Activated naive CD8-positive, alpha-beta T cell treated with anti-CD3 and anti-CD28 coated beads, Interleukin-2, amount 10 ng/mL, durations not matched to agents 7 days and 5 days (primary cell): ENCODE results near the gene CHKB. TPM values are rescaled to one million over a fixed set of nuclear protein-coding genes. Genes with fewer than 3 reads are reported as not detected.

ENCODE experiments used
- ATAC-seq: fragments of 150-1000 bp; cut with Tn5 transposase; one replicate; pipeline ENCODE4 v1.10.0; 2021; ENCODE audit warnings: low read depth, moderate library complexity
- POLR2A ChIA-PET: fragments of 350-600 bp; sonication (Branson Sonifier 250); formaldehyde crosslinking; loops from one replicate; lab custom pipeline; 2021; ENCODE audit warnings: antibody characterized with exemption; lab: Charles Lee
- DNase-seq: peaks from one replicate; pipeline ENCODE4 v3.0.0; 2021
- H3K27ac Mint-ChIP-seq: one replicate; pipeline ENCODE4 v1.8.0; 2022; ENCODE audit warnings: mild to moderate bottlenecking, mixed read lengths
- H3K27me3 Mint-ChIP-seq: one replicate; pipeline ENCODE4 v1.8.0; 2022; ENCODE audit warnings: mild to moderate bottlenecking, moderate library complexity, mixed read lengths
- H3K36me3 Mint-ChIP-seq: one replicate; pipeline ENCODE4 v1.8.0; 2021; ENCODE audit warnings: mild to moderate bottlenecking, mixed read lengths
- H3K4me1 Mint-ChIP-seq: one replicate; pipeline ENCODE4 v1.8.0; 2021; ENCODE audit warnings: mixed read lengths
- H3K4me3 Mint-ChIP-seq: one replicate; pipeline ENCODE4 v1.8.0; 2022; ENCODE audit warnings: mild to moderate bottlenecking, moderate library complexity, mixed read lengths
- H3K9me3 Mint-ChIP-seq: one replicate; pipeline ENCODE4 v1.8.0; 2021; ENCODE audit warnings: mixed read lengths
- total RNA-seq, 2 experiments: library from RNA; stranded (reverse); gene quantifications; one replicate each; pipeline ENCODE4 v1.2.3, GENCODE V29; 2021

CHKB gene
- total RNA-seq, 2 experiments from 2014 or later = 132 to 137 TPM

- POLR2A ChIA-PET = interaction anchor here (0.9 to 9.8 kb wide), 13 partner anchors 16 to 288 kb away, joined by 3 to 93 read pairs (median 8); partner anchors contain the start of genes ARSA, KLHDC7B, LMF2 and NCAPH2
- Mint-ChIP-seq H3K9me3 (no peaks in the 10 kb centered on the region), H3K27ac (peak overlapping the region; percentile 96), H3K27me3 (no peaks in the 10 kb centered on the region), H3K4me1 (peaks cover 25% of the 10 kb centered on the region), H3K36me3 (peaks cover 11% of the 10 kb centered on the region), H3K4me3 (peak overlapping the region; percentile 99)
- DNase-seq (no peak), ATAC-seq (peak; percentile 0)
Observed at GRCh38 chr22:50581950-50582492, 628 bp downstream of the CHKB start.

- Mint-ChIP-seq H3K36me3 (peaks cover 16% of the 10 kb centered on the region), H3K27ac (peak overlapping the region; percentile 83), H3K27me3 (no peaks in the 10 kb centered on the region), H3K9me3 (no peaks in the 10 kb centered on the region), H3K4me3 (peak overlapping the region; percentile 99), H3K4me1 (peaks cover 25% of the 10 kb centered on the region)
- ATAC-seq (no peak), DNase-seq (no peak)
- POLR2A ChIA-PET = interaction anchor here (0.6 to 9.8 kb wide), 9 partner anchors 15 to 73 kb away, joined by 3 to 93 read pairs (median 11); partner anchors contain the start of genes KLHDC7B, LMF2, NCAPH2 and SCO2
Observed at GRCh38 chr22:50581031-50581949, 1.4 kb downstream of the CHKB start.

- ATAC-seq (no peak), DNase-seq (no peak)
- peak overlapping the region; percentile 67 for H3K27ac Mint-ChIP-seq
- no peak overlapping the region for H3K4me3 Mint-ChIP-seq
- peaks cover 25% of the 10 kb centered on the region for H3K4me1 Mint-ChIP-seq
- POLR2A ChIA-PET = interaction anchor here (3.7 to 9.8 kb wide), 2 partner anchors 52 to 72 kb away, joined by 14 to 93 read pairs; partner anchors contain the start of genes LMF2, NCAPH2, SCO2 and TYMP
- H3K27me3 Mint-ChIP-seq = no peaks in the 10 kb centered on the region
- H3K9me3 Mint-ChIP-seq = no peaks in the 10 kb centered on the region
- peaks cover 20% of the 10 kb centered on the region for H3K36me3 Mint-ChIP-seq
Observed at GRCh38 chr22:50579752-50580151, 2.9 kb downstream of the CHKB start.

GRCh38 chr22:50578776-50579310 lies 3.8 kb downstream of the CHKB start:
- no peak overlapping the region for H3K27ac Mint-ChIP-seq
- DNase-seq (no peak), ATAC-seq (no peak)
- H3K9me3 Mint-ChIP-seq = no peaks in the 10 kb centered on the region
- H3K4me3 Mint-ChIP-seq = no peak overlapping the region
- no peaks in the 10 kb centered on the region for H3K27me3 Mint-ChIP-seq
- POLR2A ChIA-PET = interaction anchor here (1.0 to 9.8 kb wide), 4 partner anchors 15 to 52 kb away, joined by 4 to 93 read pairs (median 6); partner anchors contain the start of genes SCO2 and TYMP
- H3K36me3 Mint-ChIP-seq = peaks cover 20% of the 10 kb centered on the region
- peaks cover 24% of the 10 kb centered on the region for H3K4me1 Mint-ChIP-seq

- no peak for ATAC-seq
Observed at GRCh38 chr22:50577987-50578775, 4.5 kb downstream of the CHKB start, which contains the start of gene CPT1B. Gene CPT1B, minus strand, starts transcription at chr22:50578427. Its CDS starts 512 bp downstream, at chr22:50577915.

GRCh38 chr22:50577697-50577986 lies 5.0 kb downstream of the CHKB start:
- peak overlapping the region; percentile 80 for H3K27ac Mint-ChIP-seq
- ATAC-seq = no peak

More at GRCh38 chr22:50577987-50578775, 4.5 kb downstream of the CHKB start, which contains the start of gene CPT1B:
- peaks cover 18% of the 10 kb centered on the region for H3K4me1 Mint-ChIP-seq
- peaks cover 18% of the 10 kb centered on the region for H3K36me3 Mint-ChIP-seq
- H3K9me3 Mint-ChIP-seq = no peaks in the 10 kb centered on the region
- no peaks in the 10 kb centered on the region for H3K27me3 Mint-ChIP-seq
- no peak for DNase-seq
- peak within 1 kb of the TSS; percentile 58 for H3K4me3 Mint-ChIP-seq
- POLR2A ChIA-PET = interaction anchor here (0.6 to 9.8 kb wide), 10 partner anchors 12 to 209 kb away, joined by 4 to 93 read pairs (median 5); partner anchors contain the start of genes SCO2, SYCE3 and TYMP
- peak within 1 kb of the TSS; percentile 80 for H3K27ac Mint-ChIP-seq

GRCh38 chr22:50576806-50577696 lies 5.6 kb downstream of the CHKB start:
- H3K36me3 Mint-ChIP-seq = peaks cover 27% of the 10 kb centered on the region
- H3K27me3 Mint-ChIP-seq = no peaks in the 10 kb centered on the region
- POLR2A ChIA-PET = interaction anchor here (0.6 to 9.8 kb wide), 10 partner anchors 11 to 208 kb away, joined by 3 to 93 read pairs (median 5); partner anchors contain the start of genes SCO2, SYCE3 and TYMP
- H3K27ac Mint-ChIP-seq = peak overlapping the region; percentile 80
- H3K4me1 Mint-ChIP-seq = peaks cover 18% of the 10 kb centered on the region
- peak overlapping the region; percentile 58 for H3K4me3 Mint-ChIP-seq
- DNase-seq (no peak), ATAC-seq (no peak)
- H3K9me3 Mint-ChIP-seq = no peaks in the 10 kb centered on the region

More at GRCh38 chr22:50577697-50577986, 5.0 kb downstream of the CHKB start:
- H3K36me3 Mint-ChIP-seq = peaks cover 21% of the 10 kb centered on the region
- H3K27me3 Mint-ChIP-seq = no peaks in the 10 kb centered on the region
- no peaks in the 10 kb centered on the region for H3K9me3 Mint-ChIP-seq
- peaks cover 18% of the 10 kb centered on the region for H3K4me1 Mint-ChIP-seq
- H3K4me3 Mint-ChIP-seq = peak overlapping the region; percentile 58
- DNase-seq = no peak
- POLR2A ChIA-PET = interaction anchor here (0.6 to 9.8 kb wide), 11 partner anchors 11 to 208 kb away, joined by 3 to 93 read pairs (median 5); partner anchors contain the start of genes SCO2, SYCE3 and TYMP

- Mint-ChIP-seq H3K36me3 (peaks cover 27% of the 10 kb centered on the region), H3K4me3 (no peak overlapping the region), H3K27ac (no peak overlapping the region), H3K4me1 (peaks cover 14% of the 10 kb centered on the region), H3K27me3 (no peaks in the 10 kb centered on the region), H3K9me3 (no peaks in the 10 kb centered on the region)
- ATAC-seq (no peak), DNase-seq (no peak)
- POLR2A ChIA-PET = interaction anchor here (1.0 to 9.8 kb wide), 6 partner anchors 13 to 68 kb away, joined by 3 to 93 read pairs (median 5); partner anchors contain the start of genes LMF2, NCAPH2, SCO2 and SYCE3
Observed at GRCh38 chr22:50576070-50576469, 6.6 kb downstream of the CHKB start.

- no peaks in the 10 kb centered on the region for H3K9me3 Mint-ChIP-seq
- ATAC-seq = no peak
- POLR2A ChIA-PET = interaction anchor here (1.0 to 9.8 kb wide), 4 partner anchors 12 to 68 kb away, joined by 3 to 93 read pairs (median 10); partner anchors contain the start of genes LMF2, NCAPH2, SCO2 and SYCE3
- no peak overlapping the region for H3K4me3 Mint-ChIP-seq
- H3K27ac Mint-ChIP-seq = no peak overlapping the region
- peaks cover 14% of the 10 kb centered on the region for H3K4me1 Mint-ChIP-seq
- no peaks in the 10 kb centered on the region for H3K27me3 Mint-ChIP-seq
- H3K36me3 Mint-ChIP-seq = peaks cover 28% of the 10 kb centered on the region
- DNase-seq = no peak
Observed at GRCh38 chr22:50575426-50575941, 7.2 kb downstream of the CHKB start.

GRCh38 chr22:50574383-50574755 lies 8.3 kb downstream of the CHKB start:
- ATAC-seq (no peak), DNase-seq (no peak)
- Mint-ChIP-seq H3K27me3 (no peaks in the 10 kb centered on the region), H3K36me3 (peaks cover 24% of the 10 kb centered on the region), H3K4me1 (peaks cover 6% of the 10 kb centered on the region), H3K4me3 (no peak overlapping the region), H3K27ac (no peak overlapping the region), H3K9me3 (no peaks in the 10 kb centered on the region)
- POLR2A ChIA-PET = interaction anchor here (0.5 to 9.8 kb wide), 3 partner anchors 11 to 47 kb away, joined by 3 to 93 read pairs (median 5); partner anchors contain the start of genes SCO2, SYCE3 and TYMP
